ENCODE results near the gene ROR1.

DNA sequence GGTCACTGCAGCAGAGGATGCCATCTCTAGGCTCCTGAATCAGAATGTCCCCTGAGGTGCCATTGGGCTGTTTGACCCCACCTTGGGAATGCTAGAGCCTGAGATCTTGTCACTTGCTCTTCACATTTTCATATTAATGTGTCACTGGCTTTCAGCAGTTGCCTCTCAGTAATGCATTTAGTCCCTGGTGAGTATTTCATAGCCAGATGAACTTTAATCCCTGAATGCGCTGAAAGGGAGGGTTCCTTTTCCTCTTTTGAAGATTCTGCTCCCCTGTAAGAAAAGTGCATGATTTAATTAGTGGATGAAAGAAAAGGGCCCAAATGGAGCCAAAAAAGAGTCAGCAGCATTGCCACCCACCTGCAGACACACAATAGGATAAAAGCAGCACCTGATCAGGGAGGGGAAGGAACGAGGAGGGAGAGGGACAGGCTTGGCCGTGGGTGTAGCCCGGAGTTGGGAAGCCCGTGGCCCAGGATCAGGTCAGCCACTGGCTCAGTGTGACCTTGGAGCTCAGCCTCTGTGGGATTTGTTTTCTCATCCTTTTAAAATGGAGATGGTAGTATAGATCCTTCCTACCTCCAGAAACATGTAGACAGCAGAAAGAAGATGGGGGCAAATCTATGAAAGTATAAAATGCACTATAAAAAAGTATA lies 31.1 kb downstream of the ROR1 start:
- TF ChIP-seq, protein P1, sequence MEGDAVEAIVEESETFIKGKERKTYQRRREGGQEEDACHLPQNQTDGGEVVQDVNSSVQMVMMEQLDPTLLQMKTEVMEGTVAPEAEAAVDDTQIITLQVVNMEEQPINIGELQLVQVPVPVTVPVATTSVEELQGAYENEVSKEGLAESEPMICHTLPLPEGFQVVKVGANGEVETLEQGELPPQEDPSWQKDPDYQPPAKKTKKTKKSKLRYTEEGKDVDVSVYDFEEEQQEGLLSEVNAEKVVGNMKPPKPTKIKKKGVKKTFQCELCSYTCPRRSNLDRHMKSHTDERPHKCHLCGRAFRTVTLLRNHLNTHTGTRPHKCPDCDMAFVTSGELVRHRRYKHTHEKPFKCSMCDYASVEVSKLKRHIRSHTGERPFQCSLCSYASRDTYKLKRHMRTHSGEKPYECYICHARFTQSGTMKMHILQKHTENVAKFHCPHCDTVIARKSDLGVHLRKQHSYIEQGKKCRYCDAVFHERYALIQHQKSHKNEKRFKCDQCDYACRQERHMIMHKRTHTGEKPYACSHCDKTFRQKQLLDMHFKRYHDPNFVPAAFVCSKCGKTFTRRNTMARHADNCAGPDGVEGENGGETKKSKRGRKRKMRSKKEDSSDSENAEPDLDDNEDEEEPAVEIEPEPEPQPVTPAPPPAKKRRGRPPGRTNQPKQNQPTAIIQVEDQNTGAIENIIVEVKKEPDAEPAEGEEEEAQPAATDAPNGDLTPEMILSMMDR (IDR thresholded peaks at IDR 0.05): no peak
- TF ChIP-seq POLR2A (IDR thresholded peaks at IDR 0.05): no peak

All from thyroid gland (tissue), 4 donors.